ENCODE measurements around the gene SUGCT.

- TF ChIP-seq, protein P1, sequence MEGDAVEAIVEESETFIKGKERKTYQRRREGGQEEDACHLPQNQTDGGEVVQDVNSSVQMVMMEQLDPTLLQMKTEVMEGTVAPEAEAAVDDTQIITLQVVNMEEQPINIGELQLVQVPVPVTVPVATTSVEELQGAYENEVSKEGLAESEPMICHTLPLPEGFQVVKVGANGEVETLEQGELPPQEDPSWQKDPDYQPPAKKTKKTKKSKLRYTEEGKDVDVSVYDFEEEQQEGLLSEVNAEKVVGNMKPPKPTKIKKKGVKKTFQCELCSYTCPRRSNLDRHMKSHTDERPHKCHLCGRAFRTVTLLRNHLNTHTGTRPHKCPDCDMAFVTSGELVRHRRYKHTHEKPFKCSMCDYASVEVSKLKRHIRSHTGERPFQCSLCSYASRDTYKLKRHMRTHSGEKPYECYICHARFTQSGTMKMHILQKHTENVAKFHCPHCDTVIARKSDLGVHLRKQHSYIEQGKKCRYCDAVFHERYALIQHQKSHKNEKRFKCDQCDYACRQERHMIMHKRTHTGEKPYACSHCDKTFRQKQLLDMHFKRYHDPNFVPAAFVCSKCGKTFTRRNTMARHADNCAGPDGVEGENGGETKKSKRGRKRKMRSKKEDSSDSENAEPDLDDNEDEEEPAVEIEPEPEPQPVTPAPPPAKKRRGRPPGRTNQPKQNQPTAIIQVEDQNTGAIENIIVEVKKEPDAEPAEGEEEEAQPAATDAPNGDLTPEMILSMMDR (IDR thresholded peaks at IDR 0.05): no peak
- TF ChIP-seq POLR2A (IDR thresholded peaks at IDR 0.05): no peak
These were observed 613.1 kb downstream of the SUGCT start for GRCh38 chr7:40747856-40748255.
